ENCODE measurements around the gene KCNIP4.

KCNIP4 gene

DNA sequence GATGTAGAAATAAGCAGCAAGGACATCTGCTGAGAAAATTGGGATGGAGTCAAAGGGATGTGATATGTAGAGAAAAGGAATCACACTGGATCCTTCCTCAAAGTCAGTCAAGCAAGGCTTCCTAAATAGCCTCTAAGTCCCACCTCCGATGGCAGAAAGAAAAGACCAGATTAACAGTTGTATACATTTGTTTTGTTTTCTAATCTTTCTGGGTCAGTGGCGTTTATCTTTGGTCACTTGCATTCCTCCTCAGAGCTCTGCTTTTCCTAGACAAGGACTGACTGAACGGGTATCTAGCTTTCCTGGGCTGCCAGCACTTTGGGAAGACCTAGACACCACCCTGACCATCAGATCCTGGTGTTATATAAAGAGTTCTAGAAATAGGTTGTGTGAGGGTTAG, 1225.1 kb downstream of the KCNIP4 start:
- in situ Hi-C loops (cut with MboI; ENCODE audit: low sequenced_read_pairs, unreplicated experiment), result no loop called here
- DNase-seq (ENCODE audit: low spot score), result no peak
- TF ChIP-seq, protein P1, sequence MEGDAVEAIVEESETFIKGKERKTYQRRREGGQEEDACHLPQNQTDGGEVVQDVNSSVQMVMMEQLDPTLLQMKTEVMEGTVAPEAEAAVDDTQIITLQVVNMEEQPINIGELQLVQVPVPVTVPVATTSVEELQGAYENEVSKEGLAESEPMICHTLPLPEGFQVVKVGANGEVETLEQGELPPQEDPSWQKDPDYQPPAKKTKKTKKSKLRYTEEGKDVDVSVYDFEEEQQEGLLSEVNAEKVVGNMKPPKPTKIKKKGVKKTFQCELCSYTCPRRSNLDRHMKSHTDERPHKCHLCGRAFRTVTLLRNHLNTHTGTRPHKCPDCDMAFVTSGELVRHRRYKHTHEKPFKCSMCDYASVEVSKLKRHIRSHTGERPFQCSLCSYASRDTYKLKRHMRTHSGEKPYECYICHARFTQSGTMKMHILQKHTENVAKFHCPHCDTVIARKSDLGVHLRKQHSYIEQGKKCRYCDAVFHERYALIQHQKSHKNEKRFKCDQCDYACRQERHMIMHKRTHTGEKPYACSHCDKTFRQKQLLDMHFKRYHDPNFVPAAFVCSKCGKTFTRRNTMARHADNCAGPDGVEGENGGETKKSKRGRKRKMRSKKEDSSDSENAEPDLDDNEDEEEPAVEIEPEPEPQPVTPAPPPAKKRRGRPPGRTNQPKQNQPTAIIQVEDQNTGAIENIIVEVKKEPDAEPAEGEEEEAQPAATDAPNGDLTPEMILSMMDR (IDR thresholded peaks at IDR 0.05; ENCODE audit: borderline replicate concordance, control extremely low read depth, extremely low read depth, insufficient read depth, missing control alignments), result no peak

GRCh38 chr4:20723019-20723418, 1225.6 kb downstream of the KCNIP4 start:
- DNase-seq (ENCODE audit: low spot score), result no peak
- TF ChIP-seq, protein P1 (IDR thresholded peaks at IDR 0.05; ENCODE audit: borderline replicate concordance, control extremely low read depth, extremely low read depth, insufficient read depth, missing control alignments), result no peak
- in situ Hi-C loops (cut with MboI; ENCODE audit: low sequenced_read_pairs, unreplicated experiment), result no loop called here

DNA sequence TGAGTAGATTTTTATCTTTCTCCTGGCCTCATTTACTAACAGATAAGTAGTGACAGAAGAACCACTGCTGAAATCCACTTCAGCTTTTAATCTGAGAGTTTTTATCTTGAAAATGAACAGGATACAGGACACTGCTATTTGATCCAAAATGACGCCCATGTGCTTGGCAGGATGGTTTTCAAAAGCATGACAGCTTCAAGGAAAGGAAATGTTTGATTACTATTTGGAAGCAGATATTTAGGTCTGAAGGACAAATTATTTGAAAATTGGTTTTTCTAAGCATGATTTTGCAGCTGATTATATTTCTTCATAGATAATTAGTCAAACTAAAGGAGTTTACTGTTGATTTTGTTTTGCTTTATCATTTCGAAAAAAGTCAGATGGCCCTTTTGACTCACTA, 1237.2 kb downstream of the KCNIP4 start:
- TF ChIP-seq, protein P1 (IDR thresholded peaks at IDR 0.05; ENCODE audit: borderline replicate concordance, control extremely low read depth, extremely low read depth, insufficient read depth, missing control alignments), result no peak
- no peak for DNase-seq (ENCODE audit: low spot score)
- in situ Hi-C loops (cut with MboI; ENCODE audit: low sequenced_read_pairs, unreplicated experiment), result no loop called here

- in situ Hi-C loops (cut with MboI; ENCODE audit: low sequenced_read_pairs, unreplicated experiment), result no loop called here
- peak; percentile 91 for DNase-seq (ENCODE audit: low spot score)
- TF ChIP-seq, protein P1 (IDR thresholded peaks at IDR 0.05; ENCODE audit: borderline replicate concordance, control extremely low read depth, extremely low read depth, insufficient read depth, missing control alignments), result no peak
Measured at GRCh38 chr4:20700007-20700761, 1248.4 kb downstream of the KCNIP4 start, which contains the start of gene PACRGL. PACRGL (plus strand) TSS chr4:20700458; CDS start chr4:20704482, 4,024 bp downstream.

GRCh38 chr4:20698820-20699219, 1249.8 kb downstream of the KCNIP4 start:
- in situ Hi-C loops (cut with MboI; ENCODE audit: low sequenced_read_pairs, unreplicated experiment), result loop anchor here (25.0 kb wide), 1 partner anchor 2012 kb away; no protein-coding TSS in a partner anchor
- no peak for DNase-seq (ENCODE audit: low spot score)
- TF ChIP-seq, protein P1 (IDR thresholded peaks at IDR 0.05; ENCODE audit: borderline replicate concordance, control extremely low read depth, extremely low read depth, insufficient read depth, missing control alignments), result no peak

- DNase-seq (ENCODE audit: low spot score), result no peak
- in situ Hi-C loops (cut with MboI; ENCODE audit: low sequenced_read_pairs, unreplicated experiment), result loop anchor here (25.0 kb wide), 1 partner anchor 2011 kb away; no protein-coding TSS in a partner anchor
- TF ChIP-seq, protein P1 (IDR thresholded peaks at IDR 0.05; ENCODE audit: borderline replicate concordance, control extremely low read depth, extremely low read depth, insufficient read depth, missing control alignments), result no peak
Measured at GRCh38 chr4:20698382-20698781, 1250.2 kb downstream of the KCNIP4 start.
